ENCODE data around the gene LORICRIN. TPM values are rescaled to one million over a fixed set of nuclear protein-coding genes. Genes with fewer than 3 reads are reported as not detected.

Gene LORICRIN
- polyA plus RNA-seq, 4 donors, result not detected

DNA sequence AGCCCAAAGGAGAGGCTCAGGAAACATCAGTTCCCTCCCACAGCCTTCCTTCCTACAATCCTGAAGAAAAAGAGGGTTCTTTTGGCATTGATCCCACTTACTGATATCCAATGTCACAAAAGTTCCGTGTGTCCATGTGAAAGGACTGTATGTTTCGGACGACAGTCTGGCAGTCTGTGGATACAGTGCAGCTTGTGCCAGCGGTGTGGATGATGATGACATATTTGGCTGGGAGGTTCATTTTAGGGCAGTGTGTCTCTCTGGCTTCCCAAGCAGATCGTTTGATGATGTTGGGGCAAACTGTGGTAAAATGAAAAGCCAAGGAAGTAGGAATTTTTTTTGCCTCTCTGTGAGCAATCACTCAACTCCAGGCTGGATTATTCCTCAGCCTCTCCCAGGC lies 42.8 kb downstream of the LORICRIN start:
- Histone ChIP-seq H3K27me3 (ENCODE audit: control insufficient read depth in 3 of 3, insufficient read depth in 3 of 3, low read length in 3 of 3) (peaks cover 0 to 7% (median 0%) of the 10 kb centered on the region in 3 donors), H3K27ac (ENCODE audit: low read depth in 1 of 3, low read length in 2 of 3) (no peak overlapping the region), H3K4me1 (ENCODE audit: control insufficient read depth in 3 of 3, insufficient read depth in 2 of 3, low read depth in 1 of 3, low read length in 2 of 3) (no peaks in the 10 kb centered on the region), H3K9me3 (ENCODE audit: control insufficient read depth in 2 of 2, insufficient read depth in 1 of 2, low read depth in 1 of 2, low read length in 1 of 2) (no peaks in the 10 kb centered on the region), H3K36me3 (ENCODE audit: control insufficient read depth in 3 of 3, insufficient read depth in 2 of 3, low read depth in 1 of 3, low read length in 3 of 3) (no peaks in the 10 kb centered on the region), H3K4me3 (ENCODE audit: low read depth in 1 of 3, low read length in 3 of 3) (no peak overlapping the region)
- 70 to 76% (median 72%) methylated on average over 5 of the region's 5 CpGs for WGBS, 3 donors
- no peak for FAIRE-seq
- DNase-seq, result no peak

DNA sequence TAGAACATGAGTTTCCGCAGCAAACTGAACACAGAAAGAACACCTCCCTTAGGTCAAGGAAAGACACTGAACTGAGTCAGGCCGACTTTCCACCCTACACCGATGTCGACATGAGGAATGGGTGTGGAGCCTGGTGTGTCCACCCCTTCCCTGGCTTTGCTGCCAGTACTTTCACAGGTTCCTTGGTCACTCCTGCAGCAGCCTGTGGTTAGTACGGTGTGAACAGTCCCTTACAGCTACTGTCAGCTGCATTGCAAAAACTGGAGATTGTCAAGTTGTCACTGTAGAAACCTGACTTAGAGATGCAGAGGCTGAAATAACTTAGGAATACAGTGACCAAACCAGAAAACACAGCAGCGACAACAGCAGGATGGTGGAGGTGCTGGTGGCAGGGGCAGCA lies 46.2 kb downstream of the LORICRIN start:
- H3K36me3 ChIP-seq (ENCODE audit: control insufficient read depth in 3 of 3, insufficient read depth in 2 of 3, low read depth in 1 of 3, low read length in 3 of 3), result no peaks in the 10 kb centered on the region
- H3K4me3 ChIP-seq (ENCODE audit: low read depth in 1 of 3, low read length in 3 of 3), result no peak overlapping the region
- FAIRE-seq (no peak), DNase-seq (no peak)
- H3K4me1 ChIP-seq (ENCODE audit: control insufficient read depth in 3 of 3, insufficient read depth in 2 of 3, low read depth in 1 of 3, low read length in 2 of 3), result no peaks in the 10 kb centered on the region
- H3K9me3 ChIP-seq (ENCODE audit: control insufficient read depth in 2 of 2, insufficient read depth in 1 of 2, low read depth in 1 of 2, low read length in 1 of 2), result no peaks in the 10 kb centered on the region
- peaks cover 0 to 7% (median 0%) of the 10 kb centered on the region in 3 donors for H3K27me3 ChIP-seq (ENCODE audit: control insufficient read depth in 3 of 3, insufficient read depth in 3 of 3, low read length in 3 of 3)
- H3K27ac ChIP-seq (ENCODE audit: low read depth in 1 of 3, low read length in 2 of 3), result no peak overlapping the region
- 83 to 85% (median 84%) methylated on average over 6 of the region's 6 CpGs for WGBS, 3 donors

DNA sequence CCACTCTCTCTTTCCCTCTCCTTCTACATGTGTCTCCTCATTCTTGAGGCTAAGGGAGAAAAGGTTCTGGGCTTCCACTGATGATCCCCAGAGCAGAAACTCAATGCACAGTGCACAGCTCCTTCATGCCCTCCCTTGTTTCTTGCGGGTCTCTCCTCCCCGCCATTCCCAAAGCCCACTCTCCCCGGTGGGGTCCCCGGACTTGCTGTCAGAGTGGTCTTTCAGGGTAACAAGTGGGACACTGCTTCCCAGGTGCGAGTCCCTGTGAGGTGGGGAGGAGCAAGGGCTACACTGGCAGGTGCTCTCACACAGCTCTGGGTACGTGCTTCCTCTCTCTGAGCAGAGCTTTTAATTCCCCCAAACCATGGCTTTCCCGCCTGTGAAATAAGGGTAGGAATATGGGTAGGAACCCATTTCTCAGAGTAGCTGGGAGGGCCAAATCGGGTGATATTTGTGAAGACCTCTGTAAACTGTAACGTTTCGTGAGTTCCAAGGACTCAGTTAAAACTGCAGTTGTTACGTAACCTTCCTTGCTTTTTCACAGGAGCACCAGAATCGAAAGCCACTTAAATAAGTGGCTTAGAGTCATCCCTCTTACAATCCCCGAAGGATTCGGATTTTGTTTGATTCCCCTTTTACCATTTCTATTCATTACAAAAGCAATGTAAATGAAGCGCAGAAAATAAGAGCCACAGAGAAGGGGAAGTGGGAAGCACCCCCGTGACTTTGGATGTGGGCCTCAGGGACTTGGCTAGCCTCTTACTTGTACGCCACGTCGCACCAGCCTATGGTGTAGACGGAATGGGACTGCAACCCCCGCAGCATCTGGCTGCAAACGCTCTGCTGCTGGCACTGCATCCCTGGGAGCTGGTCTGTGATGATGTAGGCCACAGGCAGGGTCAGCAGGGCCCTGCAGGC lies 47.1 kb downstream of the LORICRIN start:
- no peak for FAIRE-seq
- H3K4me3 ChIP-seq (ENCODE audit: low read depth in 1 of 3, low read length in 3 of 3), result no peak overlapping the region
- no peaks in the 10 kb centered on the region for H3K4me1 ChIP-seq (ENCODE audit: control insufficient read depth in 3 of 3, insufficient read depth in 2 of 3, low read depth in 1 of 3, low read length in 2 of 3)
- H3K36me3 ChIP-seq (ENCODE audit: control insufficient read depth in 3 of 3, insufficient read depth in 2 of 3, low read depth in 1 of 3, low read length in 3 of 3), result no peaks in the 10 kb centered on the region
- H3K27ac ChIP-seq (ENCODE audit: low read depth in 1 of 3, low read length in 2 of 3), result no peak overlapping the region
- no peaks in the 10 kb centered on the region for H3K9me3 ChIP-seq (ENCODE audit: control insufficient read depth in 2 of 2, insufficient read depth in 1 of 2, low read depth in 1 of 2, low read length in 1 of 2)
- no peak for DNase-seq
- peaks cover 0 to 7% (median 0%) of the 10 kb centered on the region in 3 donors for H3K27me3 ChIP-seq (ENCODE audit: control insufficient read depth in 3 of 3, insufficient read depth in 3 of 3, low read length in 3 of 3)
- whole genome bisulfite sequencing, 3 donors, result 84 to 87% (median 86%) methylated on average over 22 of the region's 22 CpGs

DNA sequence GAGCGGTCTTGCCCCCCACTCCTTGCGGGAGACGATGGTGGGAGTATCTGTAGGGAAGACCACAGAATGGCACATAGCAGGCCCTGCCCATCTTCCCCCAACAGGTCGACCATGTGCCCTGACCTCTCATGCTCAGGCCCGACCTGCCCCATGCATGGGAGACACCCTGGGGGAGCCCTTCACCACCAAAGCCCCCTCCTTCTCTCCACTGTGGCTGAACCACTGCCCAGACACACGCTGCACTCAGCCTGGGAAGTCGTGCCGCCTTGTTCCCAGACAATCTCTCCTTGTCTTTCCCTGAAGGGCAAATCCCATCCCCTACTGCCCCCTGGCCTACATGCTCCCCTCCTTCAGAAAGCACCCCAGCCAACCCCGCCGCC lies 47.7 kb downstream of the LORICRIN start:
- H3K4me1 ChIP-seq (ENCODE audit: control insufficient read depth in 3 of 3, insufficient read depth in 2 of 3, low read depth in 1 of 3, low read length in 2 of 3), result no peaks in the 10 kb centered on the region
- peaks cover 0 to 7% (median 0%) of the 10 kb centered on the region in 3 donors for H3K27me3 ChIP-seq (ENCODE audit: control insufficient read depth in 3 of 3, insufficient read depth in 3 of 3, low read length in 3 of 3)
- H3K4me3 ChIP-seq (ENCODE audit: low read depth in 1 of 3, low read length in 3 of 3), result no peak overlapping the region
- no peak overlapping the region for H3K27ac ChIP-seq (ENCODE audit: low read depth in 1 of 3, low read length in 2 of 3)
- no peaks in the 10 kb centered on the region for H3K36me3 ChIP-seq (ENCODE audit: control insufficient read depth in 3 of 3, insufficient read depth in 2 of 3, low read depth in 1 of 3, low read length in 3 of 3)
- FAIRE-seq (no peak), DNase-seq (no peak)
- H3K9me3 ChIP-seq (ENCODE audit: control insufficient read depth in 2 of 2, insufficient read depth in 1 of 2, low read depth in 1 of 2, low read length in 1 of 2), result no peaks in the 10 kb centered on the region
- WGBS, 3 donors, result 81 to 89% (median 87%) methylated on average over 10 of the region's 10 CpGs

DNA sequence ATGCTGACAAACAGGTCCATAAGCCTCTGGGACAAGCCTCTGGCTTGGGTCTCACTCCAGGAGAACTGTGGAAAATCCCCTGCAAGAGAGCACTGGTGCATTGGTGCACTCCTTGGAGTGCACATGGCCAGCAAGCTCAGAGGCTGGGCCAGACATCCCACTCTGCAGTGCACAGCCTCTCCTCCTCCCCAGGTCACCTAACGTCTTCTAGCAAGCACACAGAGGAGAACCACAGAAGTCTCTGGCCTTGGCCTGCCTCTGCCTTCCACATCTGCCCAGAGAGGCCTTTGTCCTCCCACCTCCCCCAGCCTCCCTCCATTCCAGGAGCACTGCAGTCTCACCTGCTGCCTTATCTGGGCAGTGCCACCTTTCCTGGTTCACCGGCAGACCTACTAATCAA lies 49.1 kb downstream of the LORICRIN start:
- DNase-seq, result no peak
- H3K27ac ChIP-seq (ENCODE audit: low read depth in 1 of 3, low read length in 2 of 3), result no peak overlapping the region
- H3K4me1 ChIP-seq (ENCODE audit: control insufficient read depth in 3 of 3, insufficient read depth in 2 of 3, low read depth in 1 of 3, low read length in 2 of 3), result no peaks in the 10 kb centered on the region
- H3K36me3 ChIP-seq (ENCODE audit: control insufficient read depth in 3 of 3, insufficient read depth in 2 of 3, low read depth in 1 of 3, low read length in 3 of 3), result no peaks in the 10 kb centered on the region
- H3K9me3 ChIP-seq (ENCODE audit: control insufficient read depth in 2 of 2, insufficient read depth in 1 of 2, low read depth in 1 of 2, low read length in 1 of 2), result no peaks in the 10 kb centered on the region
- FAIRE-seq, result no peak
- H3K27me3 ChIP-seq (ENCODE audit: control insufficient read depth in 3 of 3, insufficient read depth in 3 of 3, low read length in 3 of 3), result peaks cover 0 to 7% (median 2%) of the 10 kb centered on the region in 3 donors
- H3K4me3 ChIP-seq (ENCODE audit: low read depth in 1 of 3, low read length in 3 of 3), result no peak overlapping the region
- 40 to 86% (median 59%) methylated on average over 2 of the region's 2 CpGs for WGBS, 3 donors

DNA sequence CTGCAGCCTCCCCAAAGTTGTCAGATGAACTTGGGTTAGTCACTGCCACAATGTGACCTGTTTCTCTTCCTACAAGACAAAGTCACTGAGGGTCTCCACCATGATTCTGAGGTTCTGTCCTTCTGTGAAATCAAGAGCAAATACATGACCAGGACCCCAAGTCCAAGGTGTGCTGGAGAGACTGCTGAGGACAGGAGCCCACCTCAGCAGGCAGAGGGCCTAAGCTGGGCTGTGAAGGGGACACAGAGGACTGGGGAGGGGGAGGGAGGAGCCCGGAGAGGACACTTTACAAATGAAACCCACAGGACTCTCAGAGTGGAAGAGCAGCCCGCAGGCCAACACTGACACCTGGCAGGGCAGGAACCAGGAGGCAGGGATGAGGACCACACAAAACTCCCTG lies 50.0 kb downstream of the LORICRIN start:
- FAIRE-seq (no peak), DNase-seq (no peak)
- 66 to 77% (median 75%) methylated on average over 2 of the region's 2 CpGs for WGBS, 3 donors

DNA sequence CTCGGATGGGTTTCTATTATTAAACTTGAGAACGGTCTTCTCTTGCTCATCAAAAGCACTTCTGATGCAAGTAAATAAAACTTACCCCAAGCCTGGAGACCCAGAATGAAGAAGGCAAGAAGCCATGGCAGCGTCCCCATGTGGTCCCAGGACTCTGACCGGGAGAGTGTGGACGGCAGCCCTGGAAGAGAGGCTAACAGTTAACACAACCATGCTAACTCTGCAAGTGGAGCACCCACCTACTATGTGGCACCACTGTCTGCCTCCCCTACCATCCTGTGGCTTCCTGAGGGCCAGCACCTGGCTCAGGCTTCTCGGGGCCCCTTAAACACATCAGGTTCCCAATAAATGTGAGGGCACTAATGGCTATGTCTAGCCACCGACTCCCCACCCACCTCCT lies 51.0 kb downstream of the LORICRIN start:
- FAIRE-seq, result no peak
- 67 to 74% (median 73%) methylated on average over 7 of the region's 7 CpGs for WGBS, 3 donors
- Histone ChIP-seq H3K27ac (ENCODE audit: low read depth in 1 of 3, low read length in 2 of 3) (no peak overlapping the region), H3K36me3 (ENCODE audit: control insufficient read depth in 3 of 3, insufficient read depth in 2 of 3, low read depth in 1 of 3, low read length in 3 of 3) (no peaks in the 10 kb centered on the region), H3K27me3 (ENCODE audit: control insufficient read depth in 3 of 3, insufficient read depth in 3 of 3, low read length in 3 of 3) (peaks cover 0 to 7% (median 3%) of the 10 kb centered on the region in 3 donors), H3K9me3 (ENCODE audit: control insufficient read depth in 2 of 2, insufficient read depth in 1 of 2, low read depth in 1 of 2, low read length in 1 of 2) (no peaks in the 10 kb centered on the region), H3K4me3 (ENCODE audit: low read depth in 1 of 3, low read length in 3 of 3) (no peak overlapping the region), H3K4me1 (ENCODE audit: control insufficient read depth in 3 of 3, insufficient read depth in 2 of 3, low read depth in 1 of 3, low read length in 2 of 3) (no peaks in the 10 kb centered on the region)
- no peak for DNase-seq

More for the DNA sequence above, 50.0 kb downstream of the LORICRIN start:
- Histone ChIP-seq H3K4me1 (ENCODE audit: control insufficient read depth in 3 of 3, insufficient read depth in 2 of 3, low read depth in 1 of 3, low read length in 2 of 3) (no peaks in the 10 kb centered on the region), H3K36me3 (ENCODE audit: control insufficient read depth in 3 of 3, insufficient read depth in 2 of 3, low read depth in 1 of 3, low read length in 3 of 3) (no peaks in the 10 kb centered on the region), H3K27ac (ENCODE audit: low read depth in 1 of 3, low read length in 2 of 3) (no peak overlapping the region), H3K9me3 (ENCODE audit: control insufficient read depth in 2 of 2, insufficient read depth in 1 of 2, low read depth in 1 of 2, low read length in 1 of 2) (no peaks in the 10 kb centered on the region), H3K27me3 (ENCODE audit: control insufficient read depth in 3 of 3, insufficient read depth in 3 of 3, low read length in 3 of 3) (peaks cover 0 to 7% (median 3%) of the 10 kb centered on the region in 3 donors), H3K4me3 (ENCODE audit: low read depth in 1 of 3, low read length in 3 of 3) (no peak overlapping the region)

Data from small intestine (tissue), 7 donors.